HG02763 (cell line): ENCODE data around the gene LATS1.
A peak's percentile ranks its signal among the peaks of the same experiment; 100 is the strongest.
"Not testable (repeated sequence)": the region's sequence is repeated elsewhere in the genome, so short reads cannot be mapped to it uniquely, and the experiment has no call there.

Experiments used
- ATAC-seq: cut with Tn5 transposase; IDR thresholded peaks from one replicate; pipeline ENCODE4 v1.9.1; 2021; ENCODE audit warnings: mild to moderate bottlenecking, moderate library complexity; ENCODE audit not compliant: unreplicated experiment

Gene LATS1

GRCh38 chr6:149680503-149680902, 37.4 kb downstream of the LATS1 start:
- no peak for ATAC-seq

- ATAC-seq = not testable (repeated sequence)
These were observed 45.6 kb downstream of the LATS1 start for GRCh38 chr6:149672265-149672664.

GRCh38 chr6:149660028-149660427, 57.9 kb downstream of the LATS1 start:
- no peak for ATAC-seq

- no peak for ATAC-seq
These were observed 60.5 kb downstream of the LATS1 start for GRCh38 chr6:149657441-149657840.

GRCh38 chr6:149651056-149651455, 66.8 kb downstream of the LATS1 start:
- no peak for ATAC-seq

- ATAC-seq = peak; percentile 89
These were observed 69.5 kb downstream of the LATS1 start, which contains the start of gene KATNA1 for GRCh38 chr6:149648148-149649145. Gene KATNA1, minus strand, starts transcription at chr6:149648714. Its CDS starts 10,167 bp downstream, at chr6:149638547.

GRCh38 chr6:149646599-149646998, 71.3 kb downstream of the LATS1 start:
- ATAC-seq = no peak

GRCh38 chr6:149642829-149643580, 74.9 kb downstream of the LATS1 start:
- ATAC-seq = no peak

- no peak for ATAC-seq
These were observed 81.8 kb downstream of the LATS1 start for GRCh38 chr6:149636124-149636523.

- no peak for ATAC-seq
These were observed 83.6 kb downstream of the LATS1 start for GRCh38 chr6:149634315-149634714.

GRCh38 chr6:149628875-149629510, 88.9 kb downstream of the LATS1 start:
- ATAC-seq = no peak

- no peak for ATAC-seq
These were observed 90.2 kb downstream of the LATS1 start for GRCh38 chr6:149627672-149628071.

GRCh38 chr6:149615805-149616204, 102.1 kb downstream of the LATS1 start:
- ATAC-seq = no peak

GRCh38 chr6:149614337-149614736, 103.6 kb downstream of the LATS1 start:
- no peak for ATAC-seq

- no peak for ATAC-seq
These were observed 109.4 kb downstream of the LATS1 start for GRCh38 chr6:149608381-149608982.
